OCI-LY7 (cell line): ENCODE data around the gene EPDR1.

ENCODE experiments used
- CTCF ChIP-seq: fragments of 200-600 bp; sonication (generic); conservative IDR thresholded peaks from 2 replicates; pipeline ENCODE4 v1.5.1; 2014; ENCODE audit warnings: mild to moderate bottlenecking, antibody characterized with exemption, low read length, moderate library complexity, mixed read lengths
- EZH2phosphoT487 ChIP-seq: fragments of 200-600 bp; sonication (generic); IDR thresholded peaks from 2 replicates; pipeline ENCODE4 v1.6.1; 2018; ENCODE audit warnings: low read depth, borderline replicate concordance, mild to moderate bottlenecking, mixed run types, antibody characterized with exemption, low read length, moderate library complexity, mixed read lengths

- peak; percentile 80 for TF ChIP-seq CTCF
- TF ChIP-seq EZH2phosphoT487 = no peak
Observed at GRCh38 chr7:37901236-37901827, 19.1 kb upstream of the EPDR1 start.
